IPS-NIHi11 (cell line): ENCODE results near the gene MOB4.
A peak's percentile ranks its signal among the peaks of the same experiment; 100 is the strongest.
"Not testable (repeated sequence)": the region's sequence is repeated elsewhere in the genome, so short reads cannot be mapped to it uniquely, and the experiment has no call there.

Experiments
- DNase-seq: peaks from one replicate; pipeline ENCODE4 v3.0.0; 2012; ENCODE audit warnings: mixed read lengths, low spot score

MOB4 gene

DNA sequence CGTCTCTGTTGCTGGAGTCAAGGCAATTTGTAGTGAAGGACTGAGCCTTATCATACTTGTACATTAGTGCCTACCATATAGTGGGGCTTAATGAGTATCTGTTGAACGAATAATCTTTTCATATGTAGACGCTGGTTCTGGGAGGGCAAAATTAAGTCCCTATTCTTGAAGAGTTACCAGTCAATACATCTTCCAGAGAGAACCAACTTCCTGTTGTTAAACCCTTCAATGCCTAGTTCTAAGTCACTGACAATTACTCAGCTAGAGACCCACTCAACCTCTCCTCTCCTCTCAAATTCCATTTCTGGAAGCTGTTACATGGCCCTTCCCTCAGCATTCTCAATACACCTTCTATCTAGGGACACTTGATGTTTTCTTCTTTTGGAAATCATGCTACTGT, 1.1 kb upstream of the MOB4 start:
- no peak for DNase-seq

DNA sequence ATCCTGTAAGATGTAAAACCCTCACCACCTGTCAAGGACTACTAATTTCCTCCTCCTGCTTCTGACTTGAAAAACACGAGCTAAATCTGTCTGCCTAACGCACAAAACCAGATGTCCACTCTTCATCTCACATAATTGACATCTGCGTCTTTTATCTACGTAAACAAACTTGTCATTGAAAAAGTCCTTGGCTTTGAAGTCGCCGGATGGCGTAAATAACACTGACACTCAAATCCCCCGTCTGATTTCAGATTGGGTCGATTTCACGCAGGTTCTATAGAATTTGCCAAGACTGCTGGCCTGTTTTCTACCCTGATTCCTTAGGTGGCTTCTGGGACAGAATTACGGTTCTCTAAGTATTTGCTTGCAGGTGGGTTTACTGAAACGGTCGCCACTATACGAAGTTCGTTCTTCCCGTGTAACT, 539 bp upstream of the MOB4 start:
- no peak for DNase-seq

DNA sequence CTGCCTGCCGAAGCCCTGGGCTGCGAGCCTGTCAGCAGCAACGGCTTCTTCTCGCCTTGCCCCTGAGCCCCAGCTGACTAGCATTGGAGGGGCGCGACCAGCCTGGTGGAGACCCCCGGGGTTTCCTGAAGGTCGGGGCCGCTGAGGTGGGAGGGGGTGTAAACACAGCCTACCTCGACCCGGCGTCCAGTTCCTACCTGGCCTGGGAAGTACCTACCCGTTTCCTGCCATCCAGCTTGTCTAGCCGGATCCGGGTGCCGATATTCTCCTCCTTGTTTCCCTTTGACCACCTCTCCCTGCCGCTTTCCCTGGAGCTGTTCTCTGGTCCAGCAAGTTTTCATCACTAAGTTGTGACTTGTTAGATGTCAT, 511 bp downstream of the MOB4 start:
- DNase-seq = peak; percentile 51

DNA sequence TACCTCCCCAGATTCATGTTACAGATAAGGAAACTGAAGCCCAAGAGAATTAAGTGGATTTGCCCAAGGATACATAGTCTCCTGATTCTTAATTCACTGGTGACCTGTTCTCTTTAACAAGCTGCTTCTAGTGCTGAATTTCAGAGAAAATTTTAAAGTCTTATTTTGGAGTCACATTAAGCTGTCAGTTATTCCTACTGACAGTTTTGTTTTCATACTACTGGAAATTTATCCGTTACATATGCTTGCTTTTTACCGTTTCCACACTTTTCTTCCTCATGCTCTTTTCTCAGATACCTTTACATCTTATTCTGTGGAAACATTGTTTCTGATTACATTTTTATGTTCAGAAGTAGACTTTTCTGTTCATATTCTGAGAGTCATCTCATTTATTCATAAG, 1.3 kb downstream of the MOB4 start:
- DNase-seq = no peak

GRCh38 chr2:197538412-197538811, 22.5 kb downstream of the MOB4 start:
- no peak for DNase-seq

DNA sequence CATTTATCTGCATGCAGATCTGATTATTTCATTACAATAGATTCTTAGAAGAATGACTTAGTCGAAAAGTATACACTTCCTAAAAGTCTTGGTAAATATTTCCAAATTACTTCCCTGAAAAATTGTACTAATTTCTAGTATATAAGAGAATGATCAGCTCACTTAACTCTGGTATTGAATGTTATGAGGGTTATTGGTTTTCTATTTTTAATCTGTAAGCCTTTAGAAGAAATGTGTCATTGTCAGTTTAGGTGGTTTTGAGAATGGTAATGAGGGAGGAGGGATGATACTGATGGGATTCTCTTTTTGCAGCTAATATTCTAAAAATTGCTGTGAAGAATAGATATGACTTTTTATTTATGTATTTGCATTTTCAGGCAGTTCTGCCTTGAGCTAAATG, 23.9 kb downstream of the MOB4 start:
- no peak for DNase-seq

GRCh38 chr2:197543206-197543605, 27.3 kb downstream of the MOB4 start:
- DNase-seq = no peak

DNA sequence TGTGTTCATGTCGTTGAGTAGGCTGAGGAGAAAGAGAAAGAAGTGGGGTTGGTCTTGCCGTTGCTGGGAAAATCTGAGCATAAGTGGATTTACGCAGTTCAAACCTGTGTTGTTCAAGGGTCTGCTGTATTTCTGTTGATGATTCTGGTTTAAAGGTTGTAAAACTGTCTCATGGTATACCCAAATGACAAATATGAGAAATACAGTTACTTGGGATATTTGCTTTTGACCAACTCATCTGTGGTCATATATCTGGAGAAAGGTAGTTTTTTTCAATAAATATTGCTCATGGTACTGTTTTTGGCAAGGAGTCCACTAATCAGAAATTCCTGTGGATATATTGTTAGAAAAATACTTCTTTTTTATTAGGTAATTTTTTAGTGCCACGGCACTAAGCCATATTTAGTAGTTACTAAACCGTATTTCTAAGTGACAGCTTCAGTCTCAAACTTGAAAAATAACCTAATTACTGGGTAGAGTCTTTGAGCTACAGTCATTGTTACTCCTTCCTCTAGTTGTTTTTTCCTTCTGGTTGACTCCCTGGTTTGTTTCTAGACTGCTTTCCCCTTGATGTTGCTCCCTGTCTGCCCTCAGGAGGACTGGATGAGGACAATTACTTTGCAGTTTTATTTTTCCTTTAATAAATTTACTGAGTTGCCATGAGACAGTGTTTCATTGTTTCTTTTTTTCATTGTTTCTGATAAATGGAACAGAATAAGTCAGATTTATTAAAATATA, 31.5 kb downstream of the MOB4 start:
- DNase-seq = no peak

DNA sequence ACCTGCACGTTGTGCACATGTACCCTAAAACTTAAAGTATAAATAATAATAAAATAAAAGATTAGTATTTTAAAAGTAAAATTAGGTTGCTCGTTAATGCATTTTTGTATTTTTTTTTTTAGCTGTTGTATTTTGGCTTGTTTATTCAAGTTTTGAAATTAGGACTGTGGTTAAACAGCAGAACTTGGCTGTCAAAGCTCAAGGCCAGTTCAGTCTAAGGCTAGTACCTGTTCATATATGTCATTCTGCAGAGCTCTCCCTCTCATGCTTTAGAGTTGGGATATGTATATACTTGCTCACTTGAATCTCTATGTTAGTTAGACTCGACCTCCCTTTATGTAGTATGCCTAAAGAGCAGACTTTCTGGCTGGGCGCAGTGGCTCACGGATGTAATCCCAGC, 32.7 kb downstream of the MOB4 start:
- no peak for DNase-seq

- DNase-seq = not testable (repeated sequence)
Observed at GRCh38 chr2:197551260-197551659, 35.4 kb downstream of the MOB4 start.

DNA sequence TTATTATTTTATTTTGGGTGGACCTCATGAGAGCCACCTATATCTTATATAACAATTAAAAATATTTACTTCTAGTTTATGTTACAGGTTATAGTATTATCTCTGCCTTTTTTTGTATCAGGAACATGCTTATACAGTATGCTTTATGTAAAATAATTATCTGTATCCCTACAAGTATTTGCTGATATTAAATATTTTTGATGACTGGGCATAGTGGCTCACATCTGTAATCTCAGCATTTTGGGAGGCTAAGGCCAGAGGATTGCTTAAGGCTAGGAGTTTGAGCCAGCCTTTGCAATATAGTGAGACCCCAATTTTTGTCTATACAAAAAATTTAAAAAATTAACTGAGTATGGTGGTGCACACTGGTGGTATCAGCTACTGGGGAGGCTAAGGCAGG, 39.6 kb downstream of the MOB4 start:
- DNase-seq = no peak

DNA sequence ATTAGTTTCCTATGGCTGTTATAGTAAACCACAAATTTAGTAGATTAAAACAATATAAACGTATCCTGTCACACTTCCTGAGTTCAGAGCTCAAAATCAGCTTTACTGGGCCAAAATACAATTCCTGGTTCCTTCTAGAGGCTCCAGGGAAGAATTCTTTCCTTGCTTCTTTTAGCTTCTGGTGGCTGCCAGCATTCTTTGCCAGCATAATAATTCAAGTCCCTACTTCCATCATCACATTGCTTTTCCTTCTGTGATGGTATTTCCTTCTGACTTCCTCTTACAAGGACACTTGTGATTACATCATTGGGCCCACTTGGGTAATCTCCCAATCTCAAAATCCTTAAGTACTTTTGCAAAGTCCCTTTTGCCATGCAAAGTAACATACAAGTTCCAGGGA, 40.6 kb downstream of the MOB4 start:
- DNase-seq = no peak

- DNase-seq = no peak
Observed at GRCh38 chr2:197558393-197558792, 42.5 kb downstream of the MOB4 start.

GRCh38 chr2:197559681-197560080, 43.8 kb downstream of the MOB4 start:
- no peak for DNase-seq

DNA sequence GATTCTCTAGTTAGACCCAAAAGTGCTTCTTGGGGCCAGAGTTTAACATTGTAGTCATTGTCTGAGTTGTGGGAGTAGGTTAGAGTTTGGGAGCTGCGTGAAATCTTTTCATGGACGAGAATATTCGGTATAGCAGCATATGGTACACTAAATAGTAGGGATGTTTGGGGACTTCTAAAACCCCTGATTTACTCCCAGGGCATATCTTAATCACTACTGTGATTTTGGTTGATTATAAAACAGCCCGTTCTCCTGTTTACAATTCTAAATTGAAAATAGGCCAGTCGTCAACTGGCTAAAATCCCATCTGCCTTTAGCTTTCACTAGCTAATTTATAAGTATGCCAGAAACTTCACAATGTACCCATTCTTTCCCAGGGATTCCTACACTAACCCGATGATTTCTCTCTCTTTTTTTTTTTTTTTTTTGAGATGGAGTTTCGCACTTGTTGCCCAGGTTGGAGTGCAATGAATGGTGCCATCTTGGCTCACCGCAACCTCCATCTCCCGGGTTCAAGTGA, 44.3 kb downstream of the MOB4 start:
- DNase-seq = no peak

DNA sequence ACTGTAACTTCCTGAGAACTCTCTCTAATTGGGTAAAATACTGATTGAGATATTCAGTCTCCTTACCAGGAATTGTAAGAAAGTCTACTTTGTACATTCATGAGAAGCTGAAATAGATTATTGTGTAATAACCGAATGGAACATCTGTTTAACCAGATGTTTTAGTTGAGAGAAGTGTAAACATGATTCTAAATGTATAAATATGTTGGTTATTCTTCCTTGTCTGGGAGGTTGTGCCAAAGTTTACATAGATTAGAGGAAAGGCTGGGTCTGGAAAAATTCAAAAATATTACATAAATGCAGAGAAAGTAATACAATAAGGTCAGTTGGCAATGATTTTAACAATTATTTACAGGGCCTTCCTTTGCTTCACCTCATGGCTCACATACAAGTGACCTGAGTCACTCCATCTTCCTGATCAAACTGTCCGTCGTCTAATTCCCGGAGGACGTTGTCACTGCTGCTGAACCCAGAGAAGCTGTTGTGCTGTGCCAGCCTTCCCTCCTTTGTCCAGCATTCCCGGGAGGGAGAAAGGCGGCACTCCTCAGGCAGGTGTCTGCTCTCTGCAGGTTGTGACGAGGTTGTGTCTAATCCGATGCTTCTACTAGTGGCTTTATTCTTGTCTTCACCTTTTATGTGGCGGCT, 55.9 kb downstream of the MOB4 start:
- no peak for DNase-seq

GRCh38 chr2:197573608-197574007, 57.7 kb downstream of the MOB4 start:
- DNase-seq = no peak

DNA sequence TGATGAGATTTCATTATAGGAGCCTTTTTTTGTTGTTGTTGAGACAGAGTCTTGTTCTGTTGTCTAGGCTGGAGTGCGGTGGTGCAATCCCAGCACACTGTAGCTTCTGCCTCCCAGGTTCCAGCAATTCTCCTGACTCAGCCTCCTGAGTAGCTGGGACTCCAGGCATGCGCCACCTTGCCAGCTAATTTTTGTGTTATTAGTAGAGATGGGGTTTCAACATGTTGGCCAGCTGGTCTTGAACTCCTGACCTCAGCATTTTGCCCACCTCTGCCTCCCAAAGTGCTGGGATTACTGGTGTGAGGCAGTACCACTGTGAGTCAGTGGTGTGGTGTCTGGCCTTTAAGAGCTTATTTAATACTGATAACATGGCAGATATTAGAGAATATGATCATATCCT, 60.1 kb downstream of the MOB4 start:
- DNase-seq = no peak

DNA sequence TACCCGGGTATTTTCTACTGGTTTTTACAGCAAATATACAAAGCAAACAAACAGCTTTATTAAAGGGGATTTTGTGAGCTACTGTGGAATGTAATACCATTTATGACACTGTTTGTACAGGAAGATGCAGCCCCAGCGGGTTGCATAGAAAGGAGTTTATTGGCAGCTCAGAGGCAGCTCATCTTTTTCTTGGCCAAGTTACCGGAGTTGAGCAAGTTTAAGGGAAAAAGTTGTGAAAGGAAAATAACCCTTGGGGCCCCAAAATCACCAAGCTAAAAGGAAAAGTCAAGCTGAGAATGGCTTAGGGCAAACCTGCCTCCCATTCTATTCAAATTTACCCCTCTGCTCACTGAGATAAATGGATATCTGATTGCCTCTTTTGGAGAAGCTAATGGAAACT, 60.8 kb downstream of the MOB4 start:
- no peak for DNase-seq

GRCh38 chr2:197577446-197577845, 61.6 kb downstream of the MOB4 start:
- no peak for DNase-seq

DNA sequence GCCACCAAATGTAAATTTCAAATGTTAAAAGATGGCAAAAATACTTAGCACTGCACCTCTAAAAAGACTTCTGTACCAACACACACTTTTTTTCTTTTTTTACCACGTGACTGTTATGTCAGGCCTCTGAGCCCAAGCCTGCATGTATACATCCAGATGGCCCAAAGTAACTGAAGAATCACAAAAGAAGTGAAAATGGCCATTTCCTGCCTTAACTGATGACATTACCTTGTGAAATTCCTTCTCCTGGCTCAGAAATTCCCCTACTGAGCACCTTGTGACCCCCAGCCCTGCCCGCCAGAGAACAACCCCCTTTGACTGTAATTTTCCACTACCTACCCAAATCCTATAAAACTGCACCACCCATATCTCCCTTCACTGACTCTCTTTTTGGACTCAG, 62.4 kb downstream of the MOB4 start:
- DNase-seq = not testable (repeated sequence)

- DNase-seq = not testable (repeated sequence)
Observed at GRCh38 chr2:197580166-197580565, 64.3 kb downstream of the MOB4 start.

GRCh38 chr2:197587255-197587654, 71.4 kb downstream of the MOB4 start:
- DNase-seq = not testable (repeated sequence)
